Measurements from ENCODE around the gene TPCN1.

DNA sequence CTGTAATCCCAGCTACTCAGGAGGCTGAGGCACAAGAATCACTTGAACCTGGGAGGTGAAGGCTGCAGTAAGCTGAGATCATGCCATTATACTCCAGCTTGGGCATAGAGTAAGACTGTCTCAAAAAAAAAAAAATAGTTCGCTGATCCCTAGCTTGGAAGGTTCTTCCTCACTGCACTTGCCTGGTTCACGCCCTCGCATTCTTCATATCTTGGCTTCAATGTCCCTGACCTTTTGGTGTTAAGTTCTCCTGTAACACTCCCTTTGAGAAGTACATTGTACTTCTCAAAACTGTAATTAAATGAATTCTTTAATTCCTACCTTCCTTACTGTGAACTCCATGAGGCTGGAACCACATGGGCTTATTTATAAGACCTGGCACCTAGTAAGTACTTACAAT, 16.5 kb upstream of the TPCN1 start:
- TF ChIP-seq, protein P1, sequence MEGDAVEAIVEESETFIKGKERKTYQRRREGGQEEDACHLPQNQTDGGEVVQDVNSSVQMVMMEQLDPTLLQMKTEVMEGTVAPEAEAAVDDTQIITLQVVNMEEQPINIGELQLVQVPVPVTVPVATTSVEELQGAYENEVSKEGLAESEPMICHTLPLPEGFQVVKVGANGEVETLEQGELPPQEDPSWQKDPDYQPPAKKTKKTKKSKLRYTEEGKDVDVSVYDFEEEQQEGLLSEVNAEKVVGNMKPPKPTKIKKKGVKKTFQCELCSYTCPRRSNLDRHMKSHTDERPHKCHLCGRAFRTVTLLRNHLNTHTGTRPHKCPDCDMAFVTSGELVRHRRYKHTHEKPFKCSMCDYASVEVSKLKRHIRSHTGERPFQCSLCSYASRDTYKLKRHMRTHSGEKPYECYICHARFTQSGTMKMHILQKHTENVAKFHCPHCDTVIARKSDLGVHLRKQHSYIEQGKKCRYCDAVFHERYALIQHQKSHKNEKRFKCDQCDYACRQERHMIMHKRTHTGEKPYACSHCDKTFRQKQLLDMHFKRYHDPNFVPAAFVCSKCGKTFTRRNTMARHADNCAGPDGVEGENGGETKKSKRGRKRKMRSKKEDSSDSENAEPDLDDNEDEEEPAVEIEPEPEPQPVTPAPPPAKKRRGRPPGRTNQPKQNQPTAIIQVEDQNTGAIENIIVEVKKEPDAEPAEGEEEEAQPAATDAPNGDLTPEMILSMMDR (conservative IDR thresholded peaks at IDR 0.05 in 1 of 2, IDR thresholded peaks at IDR 0.05 in 1 of 2; ENCODE audit: low read depth in 1 of 2, low read length in 2 of 2) = no peak
- TF ChIP-seq EZH2 (IDR thresholded peaks at IDR 0.05; ENCODE audit: low read length, missing control alignments) = no peak
